Breast epithelium (tissue), 3 donors: ENCODE measurements around the gene PRPH2.

Experiments used
- CTCF ChIP-seq, 3 donors: fragments of 450-650 bp; IDR thresholded peaks; one replicate each; pipeline ENCODE4 v1.5.1; 2016 to 2017; ENCODE audit warnings: antibody characterized with exemption in 3 of 3, mild to moderate bottlenecking in 3 of 3, moderate library complexity in 3 of 3
- POLR2A ChIP-seq: fragments of 450-650 bp; IDR thresholded peaks from one replicate; pipeline ENCODE4 v1.6.1; 2016; ENCODE audit warnings: antibody characterized with exemption, mild to moderate bottlenecking, moderate library complexity
- POLR2AphosphoS5 ChIP-seq, 3 donors: sonication (generic); formaldehyde crosslinking; IDR thresholded peaks; one replicate each; pipeline ENCODE4 v1.6.1; 2017; ENCODE audit warnings: antibody characterized with exemption in 3 of 3

- TF ChIP-seq POLR2AphosphoS5 (IDR thresholded peaks at IDR 0.05) = no peak
- no peak for TF ChIP-seq CTCF (IDR thresholded peaks at IDR 0.05)
- TF ChIP-seq POLR2A = no peak
Measured at GRCh38 chr6:42664718-42665117, 57.7 kb downstream of the PRPH2 start.
